GM12878 (cell line): ENCODE results near the gene HS3ST2. TPM values are rescaled to one million over a fixed set of nuclear protein-coding genes. Genes with fewer than 3 reads are reported as not detected.

Source experiments
- ATAC-seq: fragments of 200-7000 bp; cut with Tn5 transposase; 3 replicates; pipeline ENCODE4 v1.9.1; 2020; ENCODE audit warnings: mild to moderate bottlenecking, moderate library complexity
- BruUV-seq: library from RNA; stranded (reverse); fragments of 400-500 nt; replicated peaks from 2 replicates; lab custom pipeline; 2021; lab: Mats Ljungman, UMichigan
- CTCF ChIA-PET: fragments of 300-600 bp; sonication (Branson Sonifier 250); formaldehyde crosslinking; extraction: SDS; loops from one replicate; lab custom pipeline; 2021; ENCODE audit warnings: inconsistent platforms; lab: Yijun Ruan, JAX
- POLR2A ChIA-PET: fragments of 350-600 bp; formaldehyde crosslinking; extraction: SDS; loops from one replicate; lab custom pipeline; 2021; ENCODE audit warnings: inconsistent platforms; lab: Charles Lee
- RAD21 ChIA-PET: fragments of 300-600 bp; sonication (Branson Sonifier 250); formaldehyde crosslinking; loops from one replicate; lab custom pipeline; 2023; ENCODE audit warnings: antibody characterized with exemption; ENCODE audit not compliant: unreplicated experiment; lab: Charles Lee
- SMC1A ChIA-PET: fragments of 300-600 bp; sonication (Branson Sonifier 250); formaldehyde crosslinking; loops from one replicate; lab custom pipeline; 2023; ENCODE audit not compliant: unreplicated experiment, uncharacterized antibody; lab: Charles Lee
- DNase-seq: peaks from one replicate; pipeline ENCODE4 v3.0.0-alpha.2; 2011; ENCODE audit warnings: low read depth, low spot score
- FAIRE-seq: peaks from 3 replicates; lab custom pipeline; 2011; peaks lifted over from hg19 to GRCh38; lab: Jason Lieb, UNC
- H2AFZ ChIP-seq: 2 replicates; pipeline ENCODE4 v1.6.0; 2011; ENCODE audit warnings: low read depth, low read length, control low read depth; ENCODE audit not compliant: control insufficient read depth
- H3K27ac ChIP-seq: 2 replicates; pipeline ENCODE4 v1.5.1; 2011; ENCODE audit warnings: control low read depth; ENCODE audit not compliant: control insufficient read depth, insufficient read depth
- H3K27me3 ChIP-seq, 2 experiments: replicated peaks in 1 of 2; 2 replicates each; pipeline versions ENCODE4 v1.6.0 to v1.6.1; 2011; ENCODE audit warnings: low read length in 1 of 2; ENCODE audit not compliant: control insufficient read depth in 2 of 2, insufficient read depth in 2 of 2
- H3K36me3 ChIP-seq, 2 experiments: 2 replicates each; pipeline ENCODE4 v1.5.1; 2011; ENCODE audit warnings: low read length in 1 of 2; ENCODE audit not compliant: control insufficient read depth in 2 of 2, insufficient read depth in 2 of 2
- H3K4me1 ChIP-seq: 2 replicates; pipeline ENCODE4 v1.6.1; 2011; ENCODE audit warnings: mild to moderate bottlenecking, low read length, moderate library complexity, mixed read lengths; ENCODE audit not compliant: control insufficient read depth, insufficient read depth
- H3K4me2 ChIP-seq: 2 replicates; pipeline ENCODE4 v1.6.0; 2011; ENCODE audit warnings: control low read depth; ENCODE audit not compliant: control insufficient read depth, insufficient read depth
- H3K4me3 ChIP-seq: fragments of 200-600 bp; sonication (generic); 2 replicates; pipeline ENCODE4 v1.5.1; 2016
- H3K79me2 ChIP-seq: 2 replicates; pipeline ENCODE4 v1.6.0; 2011; ENCODE audit warnings: low read length; ENCODE audit not compliant: control insufficient read depth, insufficient read depth
- H3K9ac ChIP-seq: 2 replicates; pipeline ENCODE4 v1.8.0; 2011; ENCODE audit warnings: low read length, control low read depth, mixed read lengths; ENCODE audit not compliant: control insufficient read depth, insufficient read depth
- H3K9me3 ChIP-seq: replicated peaks from 3 replicates; pipeline ENCODE4 v1.5.1; 2011; ENCODE audit warnings: mild to moderate bottlenecking, low read length; ENCODE audit not compliant: control insufficient read depth, insufficient read depth
- H4K20me1 ChIP-seq: 2 replicates; pipeline ENCODE4 v1.6.0; 2011; ENCODE audit not compliant: control insufficient read depth, insufficient read depth
- BMI1 ChIP-seq: fragments of 450-650 bp; IDR thresholded peaks from 2 replicates; pipeline ENCODE4 v1.6.1; 2016; ENCODE audit warnings: mild to moderate bottlenecking, moderate library complexity, borderline replicate concordance
- CUX1 ChIP-seq: IDR thresholded peaks from 2 replicates; pipeline ENCODE4 v1.6.1; 2012; ENCODE audit warnings: improper control_type of control experiment, low read depth, low read length; ENCODE audit not compliant: insufficient replicate concordance
- ESRRA ChIP-seq: IDR thresholded peaks from 2 replicates; pipeline ENCODE4 v1.6.1; 2012; ENCODE audit warnings: mild to moderate bottlenecking, low read length, improper control_type of control experiment
- IKZF2 ChIP-seq, 2 experiments: fragments of 450-650 bp; IDR thresholded peaks; 2 replicates each; pipeline ENCODE4 v1.6.1; 2017; ENCODE audit warnings: mild to moderate bottlenecking in 2 of 2, moderate library complexity in 2 of 2
- NFYB ChIP-seq: IDR thresholded peaks from 2 replicates; pipeline ENCODE4 v1.6.1; 2011; ENCODE audit warnings: low read depth, mild to moderate bottlenecking, low read length, improper control_type of control experiment, moderate library complexity; ENCODE audit not compliant: insufficient read depth
- NR2C2 ChIP-seq: IDR thresholded peaks from 2 replicates; pipeline ENCODE4 v1.6.1; 2011; ENCODE audit warnings: borderline replicate concordance, low read depth; ENCODE audit not compliant: control insufficient read depth, insufficient read length
- PML ChIP-seq: IDR thresholded peaks from 2 replicates; pipeline ENCODE4 v1.6.1; 2012; ENCODE audit warnings: low read length, inconsistent platforms
- RCOR1 ChIP-seq: conservative IDR thresholded peaks from 2 replicates; pipeline ENCODE4 v1.6.1; 2012; ENCODE audit warnings: low read depth, low read length, improper control_type of control experiment
- RELA ChIP-seq: fragments of 450-650 bp; IDR thresholded peaks from 2 replicates; pipeline ENCODE4 v1.8.0; 2014; ENCODE audit warnings: borderline replicate concordance; ENCODE audit not compliant: partially characterized antibody
- SIX5 ChIP-seq: IDR thresholded peaks from 2 replicates; pipeline ENCODE4 v1.6.1; 2011; ENCODE audit warnings: mild to moderate bottlenecking, low read depth, low read length, moderate library complexity; ENCODE audit not compliant: severe bottlenecking
- SMC3 ChIP-seq: IDR thresholded peaks from 2 replicates; pipeline ENCODE4 v1.6.1; 2011; ENCODE audit warnings: low read length, improper control_type of control experiment, borderline replicate concordance
- ZNF274 ChIP-seq: IDR thresholded peaks from one replicate; pipeline ENCODE4 v1.8.0; 2011; ENCODE audit not compliant: insufficient read length, insufficient read depth
- ZNF622 ChIP-seq: fragments of 450-650 bp; IDR thresholded peaks from 2 replicates; pipeline ENCODE4 v1.6.1; 2017; ENCODE audit warnings: mild to moderate bottlenecking, inconsistent platforms
- ZNF687 ChIP-seq: fragments of 450-650 bp; IDR thresholded peaks from 2 replicates; pipeline ENCODE4 v1.6.1; 2017; ENCODE audit warnings: mild to moderate bottlenecking, moderate library complexity
- WGBS: methylation state at CpG from one replicate; pipeline ENCODE4 v1.1.6; 2016; ENCODE audit warnings: low lambda C conversion rate; ENCODE audit not compliant: insufficient replicate concordance, insufficient coverage; ENCODE audit errors: missing lambda C conversion rate; 5-methylcytosine and 5-hydroxymethylcytosine counted together
- in situ Hi-C: fragments of 300-500 bp; cut with MboI; formaldehyde crosslinking; loops from 9 replicates; pipeline ENCODE4 v1.14.3; 2018; ENCODE audit warnings: mixed read lengths
- intact Hi-C: fragments of 100-400 bp; cut with micrococcal nuclease; formaldehyde crosslinking; loops from one replicate; pipeline ENCODE4 v1.14.2; 2022; ENCODE audit not compliant: unreplicated experiment
- polyA plus RNA-seq, 11 experiments: library from polyadenylated mRNA; depleted of rRNA in 4 of 11; unstranded in 6 of 11; stranded (reverse) in 5 of 11; fragments of >200 nt; fragmentation: Nextera tagmentation in 4 of 11; fragmentation: Illumina TruSeq in 1 of 11; extraction: Ambion mirVana in 4 of 11; extraction: Trizol in 1 of 11; gene quantifications; 1 replicate in 1 of 11; 2 replicates in 10 of 11; pipeline versions ENCODE4 v1.2.1 to v1.2.3, GENCODE V29; 2011 to 2016; ENCODE audit warnings: inconsistent platforms in 2 of 11, missing spikeins in 2 of 11, low read depth in 1 of 11
- total RNA-seq, 4 experiments: library from RNA; depleted of rRNA in 3 of 4; stranded (reverse); fragments of >200 nt in 3 of 4; fragmentation: Illumina TruSeq in 1 of 4; extraction: Trizol in 1 of 4; gene quantifications; 2 replicates each; pipeline versions ENCODE4 v1.2.1 to v1.2.3, GENCODE V29; 2013 to 2021

Gene HS3ST2
- total and polyA plus RNA-seq, 10 of the 15 experiments (the other 5 are each of a cell fraction or from before 2014, with no cell fraction given), result not detected

- no peak for ATAC-seq
- POLR2A ChIA-PET, result no interaction called here
- TF ChIP-seq PML (no peak), IKZF2 (IDR thresholded peaks at IDR 0.05) (no peak), ZNF274 (no peak), ESRRA (no peak), NFYB (no peak), BMI1 (no peak), NR2C2 (no peak), ZNF687 (no peak), CUX1 (no peak), SMC3 (no peak), SIX5 (no peak), RELA (no peak), ZNF622 (no peak), RCOR1 (no peak)
- Histone ChIP-seq H3K9me3 (no peaks in the 10 kb centered on the region), H3K4me3 (no peak overlapping the region), H3K9ac (no peak overlapping the region), H3K79me2 (no peaks in the 10 kb centered on the region), H3K4me2 (no peak overlapping the region), H4K20me1 (no peaks in the 10 kb centered on the region), H3K36me3 (no peaks in the 10 kb centered on the region), H3K27ac (no peak overlapping the region), H2AFZ (no peak overlapping the region), H3K27me3 (no peaks in the 10 kb centered on the region), H3K4me1 (no peaks in the 10 kb centered on the region)
- no peak for DNase-seq
- intact Hi-C loops (no loop called here), in situ Hi-C loops (no loop called here)
- RAD21 ChIA-PET, result no interaction called here
- CTCF ChIA-PET, result interaction anchor here (0.5 kb wide), 1 partner anchor 214 kb away, joined by 5 read pairs; no protein-coding TSS in a partner anchor
- no peak for FAIRE-seq
- BruUV-seq, result no TSS peak
- SMC1A ChIA-PET, result no interaction called here
- 0% methylated on average over 2 of the region's 2 CpGs for WGBS
Measured at GRCh38 chr16:22843856-22844255, 29.9 kb downstream of the HS3ST2 start.
